K562 treated with DMSO at 1 percent for 12 hours (cell line): ENCODE measurements around the gene BMS1. TPM values are rescaled to one million over a fixed set of nuclear protein-coding genes. Genes with fewer than 3 reads are reported as not detected.

ENCODE experiments used
- total RNA-seq: library from RNA; unstranded; fragments of 300-600 nt; gene quantifications from 2 replicates; pipeline ENCODE4 v1.2.3, GENCODE V29; 2022; ENCODE audit not compliant: insufficient read depth

BMS1 gene, protein sequence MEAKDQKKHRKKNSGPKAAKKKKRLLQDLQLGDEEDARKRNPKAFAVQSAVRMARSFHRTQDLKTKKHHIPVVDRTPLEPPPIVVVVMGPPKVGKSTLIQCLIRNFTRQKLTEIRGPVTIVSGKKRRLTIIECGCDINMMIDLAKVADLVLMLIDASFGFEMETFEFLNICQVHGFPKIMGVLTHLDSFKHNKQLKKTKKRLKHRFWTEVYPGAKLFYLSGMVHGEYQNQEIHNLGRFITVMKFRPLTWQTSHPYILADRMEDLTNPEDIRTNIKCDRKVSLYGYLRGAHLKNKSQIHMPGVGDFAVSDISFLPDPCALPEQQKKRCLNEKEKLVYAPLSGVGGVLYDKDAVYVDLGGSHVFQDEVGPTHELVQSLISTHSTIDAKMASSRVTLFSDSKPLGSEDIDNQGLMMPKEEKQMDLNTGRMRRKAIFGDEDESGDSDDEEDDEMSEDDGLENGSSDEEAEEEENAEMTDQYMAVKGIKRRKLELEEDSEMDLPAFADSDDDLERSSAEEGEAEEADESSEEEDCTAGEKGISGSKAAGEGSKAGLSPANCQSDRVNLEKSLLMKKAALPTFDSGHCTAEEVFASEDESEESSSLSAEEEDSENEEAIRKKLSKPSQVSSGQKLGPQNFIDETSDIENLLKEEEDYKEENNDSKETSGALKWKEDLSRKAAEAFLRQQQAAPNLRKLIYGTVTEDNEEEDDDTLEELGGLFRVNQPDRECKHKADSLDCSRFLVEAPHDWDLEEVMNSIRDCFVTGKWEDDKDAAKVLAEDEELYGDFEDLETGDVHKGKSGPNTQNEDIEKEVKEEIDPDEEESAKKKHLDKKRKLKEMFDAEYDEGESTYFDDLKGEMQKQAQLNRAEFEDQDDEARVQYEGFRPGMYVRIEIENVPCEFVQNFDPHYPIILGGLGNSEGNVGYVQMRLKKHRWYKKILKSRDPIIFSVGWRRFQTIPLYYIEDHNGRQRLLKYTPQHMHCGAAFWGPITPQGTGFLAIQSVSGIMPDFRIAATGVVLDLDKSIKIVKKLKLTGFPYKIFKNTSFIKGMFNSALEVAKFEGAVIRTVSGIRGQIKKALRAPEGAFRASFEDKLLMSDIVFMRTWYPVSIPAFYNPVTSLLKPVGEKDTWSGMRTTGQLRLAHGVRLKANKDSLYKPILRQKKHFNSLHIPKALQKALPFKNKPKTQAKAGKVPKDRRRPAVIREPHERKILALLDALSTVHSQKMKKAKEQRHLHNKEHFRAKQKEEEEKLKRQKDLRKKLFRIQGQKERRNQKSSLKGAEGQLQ
- 7.7 and 16.3 TPM in 2 replicates for total RNA-seq

GRCh38 chr10:42782446-42783180 is at the start of gene BMS1:
BMS1 (plus strand) TSS chr10:42782795; CDS start chr10:42784395, 1,600 bp downstream.

Other genes starting within 250 kb of the BMS1 start
- gene ZNF33B, start 144.2 kb upstream of the BMS1 start, total RNA-seq = 8.2 and 15.6 TPM in 2 replicates